NCI-H748 (cell line): ENCODE data around the gene BACH1.
A peak's percentile ranks its signal among the peaks of the same experiment; 100 is the strongest.

Source experiments
- DNase-seq: peaks from one replicate; lab custom pipeline; 2025; ENCODE audit not compliant: unreplicated experiment; lab: John Stamatoyannopoulos, UW

Gene BACH1

DNA sequence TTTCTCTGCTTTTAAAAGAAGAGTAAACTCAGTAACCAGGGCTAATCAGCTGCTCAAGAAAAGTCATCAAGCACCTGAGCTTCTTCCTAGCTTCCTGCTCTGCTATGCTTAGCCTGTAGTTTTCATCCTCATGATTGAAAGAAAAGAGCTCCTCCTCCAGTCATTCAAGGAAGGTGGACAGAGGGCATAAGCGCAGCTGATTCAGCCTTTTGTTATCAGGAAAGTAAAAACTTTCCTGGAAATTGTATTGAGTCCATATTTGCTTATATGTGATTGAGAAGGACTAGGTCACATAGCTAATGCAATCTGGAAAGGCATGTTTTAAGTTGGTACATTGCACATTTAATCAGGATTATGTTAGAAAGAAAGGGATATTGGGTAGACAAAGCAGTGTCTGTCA lies 8.5 kb upstream of the BACH1 start:
- no peak for DNase-seq

DNA sequence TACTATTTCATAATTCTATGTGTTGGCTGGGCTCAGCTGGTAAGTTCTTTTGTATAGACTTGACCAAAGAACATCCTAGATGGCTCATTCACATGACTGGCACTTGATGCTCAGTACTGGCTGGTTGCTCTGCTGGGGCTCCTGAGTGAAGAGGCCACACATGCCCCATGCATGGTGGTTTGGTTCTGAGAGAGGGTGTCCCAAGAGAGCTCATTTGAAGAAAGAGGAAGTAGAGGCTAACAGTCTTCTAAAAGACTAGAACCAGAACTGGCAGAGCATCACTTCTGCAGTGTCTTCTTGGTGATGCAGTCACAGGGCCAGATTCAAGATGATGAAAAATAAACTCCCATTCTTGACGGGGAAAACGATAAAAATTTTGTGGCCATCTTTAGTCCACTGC lies 5.2 kb upstream of the BACH1 start:
- no peak for DNase-seq

DNA sequence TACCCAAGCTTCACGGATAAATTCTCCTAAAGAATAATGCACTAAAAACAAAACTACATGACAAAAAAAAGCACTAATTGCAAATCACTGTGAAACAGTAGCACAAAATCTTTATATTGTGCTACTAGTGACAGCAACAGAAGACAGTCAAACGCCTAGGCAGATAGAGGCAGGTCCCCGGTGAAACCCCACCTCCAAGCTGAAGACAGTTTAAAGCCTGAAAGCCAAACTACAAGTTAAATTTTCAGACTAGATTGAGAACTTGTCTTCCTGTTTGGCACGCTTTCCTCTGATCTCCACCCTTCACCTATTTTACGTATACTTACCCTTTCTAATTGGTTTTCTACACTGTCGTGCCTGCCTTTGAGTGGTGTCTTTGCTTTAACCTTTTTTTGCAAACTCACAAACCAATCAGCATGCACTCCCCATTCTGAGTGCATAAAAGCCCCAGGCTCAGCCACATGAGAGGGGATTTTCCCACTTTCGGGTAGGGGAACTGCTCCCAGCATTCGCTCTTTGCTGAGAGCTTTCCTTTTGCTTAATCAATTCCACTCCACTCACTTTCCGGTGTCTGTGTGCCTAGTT lies 3.6 kb upstream of the BACH1 start:
- no peak for DNase-seq

DNA sequence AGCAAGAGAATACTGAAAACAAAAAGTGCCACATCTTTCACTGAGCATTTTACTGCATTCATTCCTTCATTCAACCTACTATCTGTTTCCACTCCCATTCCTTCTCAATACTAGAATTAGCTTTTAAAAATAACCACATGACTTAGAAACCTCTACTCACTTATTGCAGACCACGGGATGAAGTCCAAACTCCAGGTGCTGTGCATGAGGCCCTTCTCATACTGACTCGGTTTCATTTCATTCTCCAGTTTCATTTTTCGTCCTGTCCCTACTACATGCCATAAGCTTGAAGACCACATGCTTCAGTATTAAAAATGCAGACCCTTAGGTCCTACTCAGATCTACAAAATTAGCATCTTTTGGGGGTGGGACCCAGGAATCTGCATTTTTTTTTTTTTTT lies 2.3 kb upstream of the BACH1 start:
- no peak for DNase-seq

DNA sequence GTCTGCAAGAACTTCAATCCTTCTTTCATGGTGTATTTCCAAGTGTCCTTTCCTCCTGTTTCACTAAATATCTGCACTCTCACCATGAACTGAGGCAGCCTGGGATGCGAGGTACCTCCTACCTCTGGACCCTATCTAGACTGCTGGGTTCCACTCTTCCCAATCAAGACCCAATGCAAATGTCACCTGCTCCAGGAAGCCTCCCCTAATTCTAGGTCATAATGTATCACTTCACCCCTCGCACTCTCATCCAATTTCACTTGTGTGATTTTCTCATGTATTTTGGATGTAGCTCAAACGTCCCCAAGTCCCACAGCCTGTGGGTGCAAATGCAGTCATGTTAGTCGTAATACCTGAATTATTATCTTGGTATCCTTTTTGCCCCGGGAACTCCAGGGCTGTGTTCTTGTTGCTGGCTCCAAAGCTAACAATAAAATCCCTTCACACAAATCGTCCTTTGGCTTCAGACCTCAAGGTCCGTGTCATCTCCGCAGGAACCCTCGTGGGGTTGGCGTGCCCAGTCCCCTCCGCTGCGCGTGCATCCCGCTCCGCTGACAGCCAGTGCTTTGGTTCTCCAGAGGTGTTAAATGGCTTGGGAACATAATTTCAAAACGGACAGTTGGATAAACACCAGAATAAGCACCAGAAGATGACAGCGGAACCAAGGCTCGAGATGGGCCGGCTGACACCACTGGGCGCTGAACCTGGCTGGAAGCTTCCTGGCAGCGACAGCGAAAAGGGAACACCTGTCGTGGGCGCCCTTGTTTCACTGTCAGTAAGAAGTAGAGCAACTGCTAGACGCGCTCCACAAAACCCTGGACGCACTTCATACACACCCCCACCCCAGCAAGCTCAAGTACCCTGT lies 1.0 kb upstream of the BACH1 start:
- DNase-seq: no peak

DNA sequence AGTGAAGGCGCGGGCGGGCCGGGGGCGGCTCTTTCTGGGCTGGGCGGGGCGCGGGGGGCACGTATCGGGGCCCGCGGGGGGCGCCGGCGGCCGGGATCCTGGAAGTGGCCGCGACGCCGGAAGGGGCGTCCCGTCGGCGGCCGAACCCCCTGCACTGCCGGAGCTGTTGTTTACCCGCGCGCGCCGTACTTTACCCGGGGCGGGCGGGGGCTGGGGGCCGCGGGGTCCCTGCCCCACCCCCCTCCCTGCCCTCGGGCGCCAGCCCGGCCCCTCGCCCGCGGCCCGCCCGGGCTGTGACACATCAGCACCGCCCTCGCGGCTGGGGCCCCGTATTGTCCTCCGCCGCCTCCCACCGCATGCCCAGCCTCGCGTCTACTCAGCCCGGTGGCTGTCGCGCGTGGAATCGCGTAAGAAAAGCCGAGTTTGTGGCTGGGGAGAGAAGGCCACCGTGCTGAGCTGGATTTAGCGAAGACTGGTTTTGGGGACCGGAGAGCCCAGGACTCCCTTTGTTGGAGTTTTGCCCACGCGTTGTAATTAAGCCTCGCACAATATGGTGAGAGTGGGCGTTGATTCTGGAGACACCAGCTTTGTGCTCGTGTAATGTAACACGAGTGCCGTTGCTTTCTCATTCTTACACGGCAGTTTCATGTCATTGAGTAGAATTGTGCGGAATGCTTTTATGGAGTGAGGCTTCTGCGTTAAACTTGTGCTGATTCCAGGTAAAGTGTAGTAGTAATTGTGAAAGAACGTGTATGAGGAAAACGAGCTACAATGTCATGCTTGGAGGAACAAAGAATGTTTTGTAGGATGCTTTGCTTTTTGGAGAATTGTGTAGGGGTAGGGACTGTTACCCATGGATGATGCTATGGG lies 559 bp downstream of the BACH1 start:
- peak; percentile 74 for DNase-seq

DNA sequence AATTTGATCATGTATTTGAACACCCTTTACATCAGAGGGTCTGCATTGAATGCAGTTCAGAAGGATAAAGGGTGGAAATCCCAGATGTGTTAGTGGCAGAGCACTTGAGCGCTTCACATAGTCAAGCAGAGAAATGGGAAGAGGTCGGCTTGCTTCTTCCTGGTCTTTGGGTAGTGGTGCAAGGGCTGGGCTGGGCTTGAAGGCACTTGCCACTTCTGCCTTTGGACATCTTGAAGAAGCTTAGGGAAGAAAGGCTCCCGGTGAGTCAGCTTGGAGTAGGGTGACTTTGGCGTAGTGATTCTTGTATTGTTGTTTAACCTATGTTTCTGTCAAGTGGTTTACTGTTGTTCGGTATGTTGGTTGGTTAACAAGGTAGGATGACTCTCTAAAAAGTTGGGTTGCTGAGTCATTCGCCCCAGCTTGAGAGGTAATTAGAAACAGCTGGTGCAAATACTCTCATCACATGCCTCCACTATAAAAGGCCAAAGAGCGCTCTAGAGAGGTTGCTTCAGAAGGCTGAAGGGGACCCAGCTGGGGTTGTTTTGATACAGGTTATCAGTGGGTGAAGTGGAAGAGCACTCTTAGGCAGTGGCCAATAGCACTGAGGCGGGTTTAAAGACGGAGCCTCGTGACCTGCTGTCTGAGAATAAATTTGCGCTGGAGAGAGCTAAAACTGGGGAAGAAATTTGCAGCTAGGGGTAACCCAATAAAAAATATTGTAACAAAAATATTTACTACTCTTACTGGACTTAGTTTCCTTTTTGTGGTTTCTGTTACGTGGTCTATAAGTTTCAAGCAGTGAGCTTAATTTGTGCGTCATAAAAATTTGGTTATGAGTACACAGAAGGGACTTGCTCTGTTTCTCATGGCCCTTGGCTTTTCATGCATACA lies 1.4 kb downstream of the BACH1 start:
- peak; percentile 66 for DNase-seq

DNA sequence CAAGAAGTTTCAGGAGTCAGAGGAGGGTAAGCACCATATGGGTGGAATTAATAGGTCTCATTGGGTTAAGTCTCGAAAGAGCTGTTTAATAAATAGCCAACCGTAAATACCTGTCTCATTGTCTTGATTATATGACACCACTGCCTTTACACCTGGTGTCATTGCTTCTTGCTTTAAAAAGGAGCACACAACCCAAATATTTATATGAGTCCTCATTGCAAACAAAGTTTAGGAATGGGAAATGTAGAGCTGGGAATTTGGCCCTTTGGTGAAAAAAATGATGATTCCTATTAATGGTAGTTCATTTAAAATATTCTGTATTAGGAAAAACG lies 2.1 kb downstream of the BACH1 start:
- DNase-seq: no peak

DNA sequence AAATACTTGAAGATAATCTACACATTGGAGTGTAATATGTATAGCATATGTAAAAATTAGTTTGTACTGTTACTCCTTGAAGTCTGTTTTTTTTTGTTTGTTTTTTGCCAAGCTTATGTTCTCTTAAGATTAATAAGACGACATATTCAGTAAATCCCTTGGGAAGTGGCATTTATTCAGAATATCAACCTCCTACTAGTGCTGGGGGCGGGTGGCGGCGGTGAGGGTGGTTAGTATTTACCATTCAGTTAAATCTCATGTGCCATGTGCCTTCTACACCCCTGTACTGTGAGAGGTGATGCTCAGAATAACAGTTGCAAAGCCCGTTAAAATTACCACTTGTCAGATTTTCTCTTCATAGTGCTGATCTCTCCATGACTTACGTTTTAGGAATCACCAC lies 3.0 kb downstream of the BACH1 start:
- no peak for DNase-seq

DNA sequence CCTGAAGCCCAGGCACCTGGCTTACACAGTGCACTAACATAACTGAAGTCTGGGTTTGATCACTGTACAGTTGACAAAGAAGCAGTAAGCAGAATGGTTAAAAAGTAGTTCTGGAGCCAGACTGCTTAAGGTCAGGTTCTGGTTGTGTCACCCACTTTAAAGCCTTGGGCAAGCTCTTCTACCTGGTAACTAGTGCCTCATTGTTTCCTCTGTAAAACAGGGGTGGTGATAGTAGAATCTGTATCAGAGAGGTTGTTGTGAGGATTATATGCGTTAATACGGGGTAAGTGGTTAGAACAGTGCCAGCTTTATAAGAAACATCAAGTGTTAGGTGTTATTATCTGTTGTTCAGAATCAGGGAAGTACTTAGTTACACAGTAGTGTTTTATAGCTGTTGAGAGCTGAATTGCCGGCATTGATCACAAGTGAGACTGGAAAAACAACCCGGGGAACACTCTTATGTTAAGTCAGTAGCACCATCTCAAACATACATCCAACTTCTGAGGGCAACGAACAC lies 3.7 kb downstream of the BACH1 start:
- DNase-seq: no peak

DNA sequence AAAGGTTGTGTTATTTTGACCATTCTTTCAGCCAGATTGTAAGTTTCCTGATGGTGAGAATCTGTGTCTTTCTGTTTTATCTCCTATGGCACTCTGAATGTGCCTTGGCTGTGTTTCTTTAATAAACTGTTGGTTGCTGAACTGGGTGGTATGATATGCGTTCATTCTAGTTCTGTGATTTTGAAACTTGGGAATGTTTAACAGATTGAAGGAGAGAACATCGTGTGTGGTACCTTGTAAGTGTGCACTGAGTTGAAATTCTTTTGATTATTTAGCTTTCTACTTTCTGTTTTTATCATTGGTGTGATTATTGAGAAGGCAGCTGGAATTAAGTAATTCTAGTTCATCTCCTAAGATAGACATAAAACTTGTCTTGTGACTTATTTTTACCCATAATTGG lies 4.6 kb downstream of the BACH1 start:
- no peak for DNase-seq

DNA sequence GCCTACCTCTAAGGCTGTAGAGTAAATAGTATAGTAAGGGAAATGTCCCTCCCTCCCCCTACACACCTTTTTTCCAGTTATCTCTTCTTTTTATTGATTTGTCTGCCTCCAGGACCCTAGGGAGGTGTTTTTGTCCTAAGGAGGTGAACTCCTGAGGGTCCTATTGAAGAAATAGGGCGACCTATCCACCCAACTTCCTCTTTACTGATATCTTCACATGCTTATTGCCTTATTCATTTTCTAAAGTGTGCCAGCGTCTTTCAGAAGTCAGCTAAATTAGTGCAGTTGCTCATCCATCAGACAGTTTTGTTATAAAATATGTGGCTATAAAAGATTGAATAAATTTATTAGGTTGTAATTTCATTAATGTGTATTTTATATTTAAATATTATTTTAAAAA lies 5.9 kb downstream of the BACH1 start:
- DNase-seq: no peak

DNA sequence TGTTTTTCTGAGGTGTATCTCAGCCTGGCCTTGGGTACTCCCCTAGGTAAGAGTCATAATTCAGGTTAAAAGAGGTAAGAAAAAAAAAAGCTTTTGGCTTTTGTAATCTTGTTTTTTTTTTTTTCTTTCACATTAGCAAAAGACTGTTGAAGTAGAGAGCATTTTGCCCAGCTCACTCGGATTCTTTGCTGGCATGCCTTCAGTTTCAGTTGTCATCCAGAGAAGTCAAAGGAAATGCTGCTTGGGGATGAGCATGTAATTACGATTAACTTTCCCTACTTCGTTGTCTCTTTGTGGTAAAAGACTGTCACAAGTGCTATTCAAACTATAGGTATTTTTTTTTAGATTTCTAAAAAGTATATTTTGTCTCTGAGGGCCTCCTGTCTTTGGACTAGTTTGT lies 6.3 kb downstream of the BACH1 start:
- no peak for DNase-seq

DNA sequence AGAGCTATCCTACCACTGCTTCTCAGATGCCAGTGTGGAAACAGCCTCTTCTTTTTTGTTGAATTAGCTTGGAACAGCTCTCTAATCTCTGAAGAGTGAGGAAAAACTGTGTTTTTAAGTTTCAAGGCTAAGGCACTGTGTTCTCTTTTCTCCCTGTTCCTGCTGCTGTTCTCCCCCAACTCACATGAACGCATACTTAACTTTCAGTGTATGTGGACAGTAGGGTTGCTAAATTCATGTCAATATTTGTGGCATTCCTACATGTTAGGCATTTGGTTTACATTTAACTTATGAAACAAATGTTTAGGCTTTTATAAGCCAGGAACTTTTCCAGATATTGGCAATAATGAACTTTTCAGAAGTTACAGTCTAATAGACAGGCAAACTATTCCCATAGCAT lies 6.8 kb downstream of the BACH1 start:
- no peak for DNase-seq

DNA sequence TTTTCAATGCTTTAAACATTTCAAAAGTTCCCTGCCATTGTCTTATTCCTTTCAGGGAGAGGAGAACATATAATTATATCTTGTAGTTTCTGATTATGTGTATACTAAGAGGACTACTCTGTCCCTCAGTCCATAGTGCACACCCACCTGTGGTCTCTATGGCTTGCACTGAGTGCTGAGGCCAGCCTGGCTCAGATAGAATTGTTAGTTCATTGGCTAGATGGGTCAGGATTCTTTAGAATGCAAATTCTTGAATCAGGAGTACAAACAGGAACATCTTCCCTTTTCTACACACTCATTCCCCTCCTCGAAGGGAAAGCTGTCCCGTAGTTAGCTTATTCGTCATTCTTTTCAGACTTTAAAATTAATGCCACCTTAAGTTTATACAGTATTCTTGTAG lies 8.2 kb downstream of the BACH1 start:
- DNase-seq: no peak

DNA sequence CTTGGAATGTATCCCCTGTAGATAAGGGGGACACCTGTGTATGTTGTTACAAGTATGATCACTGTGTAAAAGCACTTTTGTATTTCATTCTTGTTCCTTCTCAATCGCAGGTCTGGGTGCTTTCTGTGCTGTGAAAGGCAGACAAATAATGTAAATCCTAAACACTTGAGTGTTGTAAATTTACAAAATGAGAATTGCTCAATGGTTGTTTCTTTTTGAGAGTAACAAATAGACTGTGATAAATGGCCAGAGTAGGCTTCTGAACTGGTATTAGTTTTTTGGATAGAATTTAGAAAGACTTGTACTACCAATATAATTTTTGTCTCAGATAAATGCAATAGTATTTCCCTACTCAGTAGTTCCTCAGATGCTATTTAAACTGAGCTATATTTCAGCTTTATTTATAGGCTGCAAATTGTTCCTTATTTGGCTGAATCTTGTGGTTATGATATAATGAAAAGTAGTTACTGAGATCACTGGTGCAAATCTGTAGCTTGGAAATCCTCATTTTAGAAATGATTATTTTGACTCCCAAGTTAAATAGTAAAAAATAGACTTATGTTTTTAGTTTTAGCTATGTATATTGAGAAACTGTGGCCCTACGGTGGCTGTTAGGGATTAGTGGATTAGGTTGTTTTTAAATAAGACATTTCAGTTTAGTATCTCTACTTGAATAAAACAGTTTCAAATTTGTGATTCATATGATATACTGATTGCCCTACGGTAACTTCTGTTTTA lies 9.2 kb downstream of the BACH1 start:
- DNase-seq: no peak

DNA sequence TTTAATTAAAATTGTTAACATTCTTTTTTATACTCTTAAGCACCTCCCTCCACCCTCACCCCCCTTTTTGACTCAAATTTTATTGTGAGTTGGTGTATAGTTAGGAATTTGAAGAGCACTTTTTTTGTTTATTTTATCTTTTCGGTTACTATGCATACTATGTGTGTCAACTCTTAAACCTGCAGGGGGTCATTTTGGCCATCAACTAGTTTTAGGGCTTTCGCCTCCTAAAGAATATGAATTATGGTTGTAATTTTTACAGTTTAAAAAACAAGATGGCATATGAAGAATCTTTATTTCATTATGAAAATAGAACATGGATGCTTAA lies 9.7 kb downstream of the BACH1 start:
- DNase-seq: no peak

DNA sequence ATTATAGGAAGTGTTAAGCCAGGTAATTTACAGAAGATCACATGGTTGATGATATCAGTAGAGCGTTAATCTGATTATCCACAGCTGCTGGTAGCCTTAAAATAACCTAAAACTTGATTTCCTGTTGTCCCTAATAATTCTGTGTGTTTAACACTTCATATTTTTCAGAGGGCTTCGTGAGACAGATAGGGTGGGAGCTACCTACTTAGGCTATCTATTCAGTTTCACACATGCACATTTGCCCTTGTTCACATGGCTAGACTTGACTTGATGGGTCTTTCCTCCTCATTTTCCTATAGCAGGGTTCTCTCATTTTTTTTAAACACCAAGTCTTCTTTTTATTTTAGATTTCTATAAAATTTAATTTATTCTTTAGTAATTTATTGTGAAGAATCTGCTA lies 11.0 kb downstream of the BACH1 start:
- DNase-seq: no peak

DNA sequence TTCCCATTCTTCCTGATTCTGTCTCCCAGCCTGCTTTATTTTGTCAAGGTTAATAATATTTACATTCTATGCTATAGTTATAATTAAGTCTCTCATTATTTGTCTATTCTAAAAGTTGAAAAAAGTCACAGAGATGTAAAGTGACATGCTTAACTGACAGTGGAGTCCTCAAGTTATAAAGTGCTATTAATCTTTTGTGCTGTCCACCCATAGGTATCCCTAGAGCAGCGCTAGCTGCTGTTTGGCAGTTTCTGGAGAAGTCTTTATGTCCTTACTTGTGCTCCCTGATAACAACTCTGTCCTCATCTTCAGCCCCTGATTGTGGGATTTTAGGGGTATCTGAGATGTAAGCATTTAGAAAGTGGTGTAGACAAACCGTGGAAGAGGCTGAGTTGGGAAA lies 13.1 kb downstream of the BACH1 start:
- DNase-seq: no peak

DNA sequence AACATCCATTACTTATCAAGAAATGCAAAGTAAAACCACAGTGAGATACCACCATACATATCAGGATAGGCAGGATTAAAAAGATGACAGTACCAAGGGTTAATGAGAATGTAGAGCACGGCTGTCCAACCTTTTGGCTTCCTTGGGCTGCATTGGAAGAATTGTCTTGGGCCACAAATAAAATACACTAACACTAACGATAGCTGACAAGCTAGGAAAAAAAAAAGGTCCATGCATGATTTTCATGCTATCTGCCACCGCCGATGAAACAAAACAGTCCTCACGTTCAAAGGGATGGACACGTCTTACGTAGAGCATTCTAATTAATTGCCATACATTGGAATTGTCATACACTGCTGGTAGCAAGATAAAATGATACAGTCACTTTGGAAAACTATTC lies 14.3 kb downstream of the BACH1 start:
- no peak for DNase-seq
